ENCODE measurements around the gene WARS2.
A peak's percentile ranks its signal among the peaks of the same experiment; 100 is the strongest.
"Not testable (repeated sequence)": the region's sequence is repeated elsewhere in the genome, so short reads cannot be mapped to it uniquely, and the experiment has no call there.

The WARS2 gene

GRCh38 chr1:119140177-119141019 lies at the start of gene WARS2:
WARS2 (minus strand) TSS chr1:119140653; CDS start chr1:119140644, 9 bp downstream.
- DNase-seq (ENCODE audit: low spot score) = peak; percentile 95

- DNase-seq (ENCODE audit: low spot score) = no peak
These were observed 48.5 kb upstream of the WARS2 start for GRCh38 chr1:119188926-119189325.

DNA sequence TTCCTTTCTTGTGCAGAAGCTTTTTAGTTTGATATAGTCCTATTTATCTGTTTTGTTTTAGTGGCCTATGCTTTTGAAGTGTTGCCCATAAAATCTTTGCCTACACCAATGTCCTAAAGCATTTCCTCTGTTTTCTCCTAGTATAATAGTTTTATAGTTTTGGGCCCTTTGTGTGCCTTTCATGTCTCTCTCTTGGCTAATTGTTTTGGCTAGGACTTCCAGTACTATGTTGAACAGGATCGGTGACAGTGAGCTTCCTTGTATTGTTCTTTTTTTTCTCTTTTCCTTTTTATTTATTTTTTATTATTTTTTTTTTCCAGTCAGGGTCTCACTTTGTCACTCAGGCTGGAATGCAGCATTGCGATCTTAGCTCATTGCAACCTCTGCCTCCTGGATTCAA lies 47.0 kb upstream of the WARS2 start:
- DNase-seq (ENCODE audit: low spot score) = no peak

DNA sequence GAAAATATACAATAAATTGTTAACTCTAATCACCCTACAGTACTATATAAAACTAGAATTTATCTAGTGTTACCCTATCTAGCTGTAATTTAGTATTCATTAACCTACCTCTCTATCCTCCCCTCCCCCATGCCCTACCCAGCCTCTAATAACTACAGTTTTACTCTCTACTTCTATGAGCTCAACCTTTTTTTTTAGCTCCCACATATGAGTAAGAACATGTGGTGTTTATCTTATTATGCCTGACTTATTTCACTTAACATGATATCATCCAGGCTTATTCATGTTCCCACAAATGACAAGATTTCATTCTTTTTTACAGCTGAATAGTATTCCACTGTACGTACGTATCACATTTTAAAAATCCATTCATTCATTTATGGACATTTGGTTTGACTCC lies 46.0 kb upstream of the WARS2 start:
- no peak for DNase-seq (ENCODE audit: low spot score)

DNA sequence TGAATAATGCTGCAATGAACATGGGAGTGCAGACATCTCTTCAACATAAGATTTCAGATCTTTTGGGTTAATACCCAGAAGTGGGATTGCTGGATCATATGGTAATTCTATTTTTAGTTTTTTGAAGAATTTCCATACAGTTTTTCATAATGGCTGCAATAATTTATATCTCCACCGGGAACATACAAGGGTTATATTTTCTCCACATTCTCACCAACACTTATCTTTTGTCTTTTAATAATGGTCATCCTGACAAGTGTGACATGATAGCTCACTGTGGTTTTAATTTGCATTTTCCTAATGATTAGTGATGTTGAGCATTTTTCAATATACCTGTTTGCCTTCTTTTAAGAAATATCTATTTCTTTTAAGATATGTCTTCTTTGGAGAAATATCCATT lies 44.5 kb upstream of the WARS2 start:
- no peak for DNase-seq (ENCODE audit: low spot score)

DNA sequence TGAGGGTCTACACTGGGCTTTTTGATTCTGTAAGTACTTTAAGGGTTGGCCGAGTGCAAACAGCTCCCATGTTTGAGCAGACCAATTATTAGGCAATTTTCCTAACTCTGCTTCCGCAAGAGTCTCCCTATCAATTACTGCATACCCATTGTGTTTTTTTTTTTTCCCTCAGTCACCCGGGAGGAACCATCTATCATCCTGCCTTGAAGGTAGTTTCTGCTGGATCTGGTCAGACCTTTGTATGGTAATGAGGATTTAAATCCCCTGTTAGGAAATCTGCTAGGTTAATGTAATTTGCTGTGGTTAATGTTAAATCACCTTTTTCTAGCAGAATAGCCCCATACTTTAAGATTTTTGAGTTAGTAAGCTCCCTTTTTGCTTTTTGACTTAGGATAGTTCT lies 40.8 kb upstream of the WARS2 start:
- DNase-seq (ENCODE audit: low spot score) = no peak

DNA sequence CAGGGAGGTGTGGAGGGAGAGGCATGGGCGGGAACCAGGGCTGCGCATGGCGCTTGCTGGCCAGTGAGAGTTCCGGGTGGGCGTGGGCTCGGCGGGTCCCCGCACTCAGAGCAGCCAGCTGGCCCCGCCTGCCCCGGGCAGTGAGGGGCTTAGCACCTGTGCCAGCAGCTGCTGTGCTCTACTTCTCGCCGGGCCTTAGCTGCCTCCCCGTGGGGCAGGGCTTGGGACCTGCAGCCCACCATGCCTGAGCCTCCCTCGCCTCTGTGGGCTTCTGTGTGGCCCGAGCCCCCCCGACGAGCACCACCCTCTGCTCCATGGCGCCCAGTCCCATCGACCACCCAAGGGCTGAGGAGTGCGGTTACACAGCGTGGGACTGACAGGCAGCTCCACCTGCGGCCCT lies 38.6 kb upstream of the WARS2 start:
- DNase-seq (ENCODE audit: low spot score) = no peak

DNA sequence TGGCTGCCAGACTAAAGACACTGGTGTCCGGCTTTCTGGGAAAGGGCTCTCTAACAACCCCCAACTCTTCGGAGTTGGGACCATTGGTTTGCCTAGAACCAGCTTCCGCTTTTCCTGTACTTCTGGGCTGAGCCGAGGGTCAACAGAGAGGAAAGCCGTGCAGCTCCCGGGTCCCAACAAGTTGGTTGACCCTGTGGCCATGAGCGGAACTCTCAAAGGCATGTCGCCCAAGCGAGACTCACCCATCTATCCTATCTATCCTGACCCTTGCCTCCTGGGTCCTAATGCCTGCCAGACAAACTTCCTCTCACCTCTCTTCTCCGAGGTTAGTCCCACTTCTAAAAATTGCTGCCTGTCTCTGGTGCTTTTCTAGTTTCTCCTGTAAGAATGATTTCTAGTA lies 32.5 kb upstream of the WARS2 start:
- DNase-seq (ENCODE audit: low spot score) = not testable (repeated sequence)

GRCh38 chr1:119171381-119172010 lies 31.0 kb upstream of the WARS2 start:
- not testable (repeated sequence) for DNase-seq (ENCODE audit: low spot score)

- no peak for DNase-seq (ENCODE audit: low spot score)
These were observed 22.9 kb upstream of the WARS2 start for GRCh38 chr1:119163396-119163795.

DNA sequence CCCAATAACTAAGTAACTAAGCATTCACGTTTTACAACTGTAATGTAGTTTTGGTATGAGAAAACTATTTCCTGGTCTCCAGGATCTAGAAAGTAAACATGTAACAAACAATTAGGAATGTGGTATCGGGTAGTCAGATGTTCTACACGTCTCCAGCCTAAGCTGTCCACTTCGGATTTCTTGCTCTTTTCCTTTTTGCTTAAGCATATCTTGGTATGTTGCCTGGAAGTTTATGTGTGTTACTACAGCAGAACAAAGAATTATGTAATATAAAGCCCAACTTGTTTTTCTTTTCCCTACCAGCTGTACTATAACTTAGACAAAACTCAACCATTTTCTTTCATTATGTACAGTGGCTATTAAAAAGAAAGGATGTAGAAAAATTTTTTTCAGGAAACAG lies 20.4 kb upstream of the WARS2 start:
- DNase-seq (ENCODE audit: low spot score) = no peak

- DNase-seq (ENCODE audit: low spot score) = no peak
These were observed 20.0 kb upstream of the WARS2 start for GRCh38 chr1:119160409-119160808.

GRCh38 chr1:119159966-119160365 lies 19.5 kb upstream of the WARS2 start:
- no peak for DNase-seq (ENCODE audit: low spot score)

DNA sequence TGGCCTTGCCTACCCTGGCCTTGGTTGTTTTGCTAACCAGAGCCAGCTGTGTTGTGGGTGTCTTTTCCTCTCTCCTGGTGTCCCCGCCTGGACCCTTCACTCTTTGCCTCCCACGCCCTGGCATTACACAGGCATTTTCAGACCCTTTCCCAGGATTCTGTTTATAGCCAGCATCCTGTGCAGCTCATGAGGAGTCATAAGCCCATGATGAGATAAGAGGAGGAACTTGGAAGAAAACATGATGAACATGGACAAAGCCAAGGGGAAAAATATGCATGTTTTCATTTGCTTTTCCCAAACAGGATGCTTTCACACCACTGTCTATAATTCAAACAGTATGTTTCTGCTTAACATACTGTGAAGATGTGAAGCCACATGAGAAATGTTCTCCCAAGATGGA lies 18.7 kb upstream of the WARS2 start:
- DNase-seq (ENCODE audit: low spot score) = no peak

GRCh38 chr1:119156761-119157160 lies 16.3 kb upstream of the WARS2 start:
- DNase-seq (ENCODE audit: low spot score) = not testable (repeated sequence)

- DNase-seq (ENCODE audit: low spot score) = not testable (repeated sequence)
These were observed 14.6 kb upstream of the WARS2 start for GRCh38 chr1:119155069-119155468.

DNA sequence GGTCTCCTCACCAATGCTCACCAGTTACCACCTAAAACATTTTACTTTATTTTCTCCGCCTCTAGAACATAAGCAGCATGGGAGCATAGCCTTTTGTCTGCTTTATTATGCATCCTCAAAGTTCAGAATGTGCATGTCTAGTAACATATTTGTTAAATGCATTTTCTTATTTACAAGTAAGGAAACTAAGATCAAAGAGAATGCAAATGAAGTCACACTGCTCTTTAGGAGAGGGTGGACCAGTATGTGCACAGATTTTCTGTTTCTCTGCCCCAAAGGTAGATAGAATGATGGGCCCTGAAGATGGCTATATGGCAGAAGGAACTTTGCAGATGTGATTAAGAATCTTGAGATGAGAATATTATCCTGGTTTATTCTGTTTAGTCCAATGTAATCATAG lies 9.7 kb upstream of the WARS2 start:
- DNase-seq (ENCODE audit: low spot score) = no peak

GRCh38 chr1:119147661-119148090 lies 7.2 kb upstream of the WARS2 start:
- DNase-seq (ENCODE audit: low spot score) = no peak

GRCh38 chr1:119146466-119146865 lies 6.0 kb upstream of the WARS2 start:
- DNase-seq (ENCODE audit: low spot score) = no peak

DNA sequence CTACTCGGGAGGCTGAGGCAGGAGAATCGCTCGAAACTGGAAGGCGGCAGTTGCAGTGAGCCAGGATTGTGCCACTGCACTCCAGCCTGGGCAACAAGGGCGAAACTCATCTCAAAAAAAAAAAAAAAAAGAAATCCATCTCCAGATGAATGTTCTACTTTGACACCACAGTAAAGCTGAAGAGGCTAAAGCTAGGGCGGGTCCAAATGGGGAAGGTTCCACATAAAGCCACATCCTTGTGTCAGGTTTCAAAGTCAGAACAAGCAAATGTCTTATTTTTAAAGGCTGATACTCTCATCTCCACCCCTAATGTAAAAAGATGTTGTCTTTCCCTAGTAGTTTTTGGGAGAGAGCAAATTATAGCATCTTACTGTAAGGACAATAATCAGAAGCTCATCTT lies 4.4 kb upstream of the WARS2 start:
- no peak for DNase-seq (ENCODE audit: low spot score)

DNA sequence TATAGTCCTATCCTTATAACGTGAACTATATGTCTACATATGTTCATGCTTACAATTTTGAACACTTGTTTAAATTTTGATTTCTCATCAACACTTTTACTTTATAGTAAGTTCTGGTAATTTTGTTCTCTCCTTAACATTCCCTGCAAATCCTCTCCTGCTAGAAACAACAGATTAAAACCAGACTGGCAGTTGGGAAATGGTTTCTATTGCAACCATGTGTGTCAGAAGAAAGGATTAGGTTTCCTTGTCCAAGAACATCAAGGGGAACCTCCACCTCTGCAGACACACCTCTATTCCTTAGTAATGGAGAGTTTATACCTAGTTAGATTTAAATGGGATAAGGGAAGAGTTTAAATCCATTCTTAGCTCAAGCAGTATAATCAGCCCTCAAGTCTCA lies 3.3 kb upstream of the WARS2 start:
- no peak for DNase-seq (ENCODE audit: low spot score)

DNA sequence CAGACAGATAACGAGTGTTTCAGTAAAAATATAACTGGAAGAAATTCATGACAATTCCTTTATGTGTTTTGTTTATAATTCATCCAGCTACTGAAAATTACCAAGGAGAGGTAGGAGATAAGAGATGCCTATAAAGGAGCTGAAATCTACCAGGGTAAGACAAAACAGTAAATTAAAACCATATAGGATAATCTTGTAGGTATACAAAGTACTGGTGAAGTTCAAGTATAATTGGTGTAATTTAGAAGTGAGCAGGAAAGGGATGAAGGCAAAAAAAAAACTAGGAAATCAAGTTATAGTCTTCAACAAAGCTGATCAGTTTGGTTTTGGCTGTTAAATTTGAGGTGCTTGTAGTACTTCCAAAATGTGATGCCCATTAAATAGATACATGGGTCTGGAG lies 1.2 kb upstream of the WARS2 start:
- no peak for DNase-seq (ENCODE audit: low spot score)

DNA sequence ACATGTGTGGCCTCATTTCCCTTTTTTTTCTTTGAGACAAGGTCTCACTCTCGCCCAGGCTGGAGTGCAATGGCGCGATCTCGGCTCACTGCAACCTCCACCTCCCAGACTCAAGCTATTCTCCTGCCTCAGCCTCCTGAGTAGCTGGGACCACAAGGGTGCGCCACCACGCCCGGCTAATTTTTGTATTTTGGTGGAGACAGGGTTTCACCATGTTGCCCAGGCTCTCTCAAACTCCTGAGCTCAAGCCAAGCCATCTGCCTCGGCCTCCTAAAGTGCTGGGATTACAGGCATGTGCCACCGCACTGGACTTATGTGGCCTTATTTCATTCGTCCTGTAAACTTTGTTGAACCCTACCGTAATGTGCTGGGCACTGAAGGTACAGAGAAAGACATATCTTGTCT lies 569 bp upstream of the WARS2 start:
- no peak for DNase-seq (ENCODE audit: low spot score)

GRCh38 chr1:119139857-119140176 lies 636 bp downstream of the WARS2 start:
- no peak for DNase-seq (ENCODE audit: low spot score)

Data from kidney capillary endothelial cell (primary cell).